Stimulated activated CD8-positive, alpha-beta memory T cell treated with anti-CD3 and anti-CD28 coated beads, Interleukin-15, amount 100 ng/mL, for 24 hours (primary cell): ENCODE data around the gene FIGN.

ENCODE experiments used
- DNase-seq: peaks from one replicate; pipeline ENCODE4 v3.0.0-alpha.2; 2020; ENCODE audit warnings: low read depth

FIGN gene, protein sequence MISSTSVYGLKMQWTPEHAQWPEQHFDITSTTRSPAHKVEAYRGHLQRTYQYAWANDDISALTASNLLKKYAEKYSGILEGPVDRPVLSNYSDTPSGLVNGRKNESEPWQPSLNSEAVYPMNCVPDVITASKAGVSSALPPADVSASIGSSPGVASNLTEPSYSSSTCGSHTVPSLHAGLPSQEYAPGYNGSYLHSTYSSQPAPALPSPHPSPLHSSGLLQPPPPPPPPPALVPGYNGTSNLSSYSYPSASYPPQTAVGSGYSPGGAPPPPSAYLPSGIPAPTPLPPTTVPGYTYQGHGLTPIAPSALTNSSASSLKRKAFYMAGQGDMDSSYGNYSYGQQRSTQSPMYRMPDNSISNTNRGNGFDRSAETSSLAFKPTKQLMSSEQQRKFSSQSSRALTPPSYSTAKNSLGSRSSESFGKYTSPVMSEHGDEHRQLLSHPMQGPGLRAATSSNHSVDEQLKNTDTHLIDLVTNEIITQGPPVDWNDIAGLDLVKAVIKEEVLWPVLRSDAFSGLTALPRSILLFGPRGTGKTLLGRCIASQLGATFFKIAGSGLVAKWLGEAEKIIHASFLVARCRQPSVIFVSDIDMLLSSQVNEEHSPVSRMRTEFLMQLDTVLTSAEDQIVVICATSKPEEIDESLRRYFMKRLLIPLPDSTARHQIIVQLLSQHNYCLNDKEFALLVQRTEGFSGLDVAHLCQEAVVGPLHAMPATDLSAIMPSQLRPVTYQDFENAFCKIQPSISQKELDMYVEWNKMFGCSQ

DNA sequence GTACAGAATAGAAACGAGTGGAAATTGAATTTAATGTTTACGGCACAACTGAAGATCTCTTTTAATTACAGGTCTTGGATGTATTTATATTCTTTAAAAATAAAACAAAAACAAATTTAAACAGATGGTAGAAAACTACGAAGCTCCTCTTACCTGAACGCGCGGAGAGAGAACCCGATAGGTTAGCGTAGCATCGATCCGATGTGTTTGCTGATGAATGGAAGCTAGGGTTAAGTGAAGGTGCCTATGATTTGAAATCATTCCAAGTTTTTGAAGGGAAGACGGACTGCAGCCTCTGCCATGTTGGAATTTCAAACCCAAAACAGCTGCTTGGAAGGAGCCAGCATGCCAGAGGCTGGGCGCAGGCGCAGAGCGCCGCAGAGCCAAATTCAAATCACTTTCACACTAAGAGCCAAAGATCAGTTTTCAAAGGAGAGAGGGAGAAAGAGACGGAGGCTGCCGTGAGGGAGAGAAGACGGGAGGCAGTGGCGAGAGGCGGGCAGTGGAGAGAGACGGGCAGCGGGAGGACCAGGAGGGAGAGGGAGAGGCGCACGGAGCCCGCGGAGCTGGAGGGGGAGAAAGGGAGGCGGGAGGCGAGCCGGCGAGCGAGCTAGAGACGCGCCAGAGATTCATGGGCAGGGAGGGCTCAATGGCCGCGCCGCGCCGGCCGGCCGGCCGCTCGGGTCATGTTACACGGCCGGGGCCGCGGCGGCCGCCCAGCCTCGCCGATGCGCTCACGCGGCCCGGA, at the start of gene FIGN:
Gene FIGN, minus strand, starts transcription at position 324 of the 748 bp plus-strand sequence. CDS start 1,081 bp downstream, outside the sequence.
- DNase-seq = no peak

DNA sequence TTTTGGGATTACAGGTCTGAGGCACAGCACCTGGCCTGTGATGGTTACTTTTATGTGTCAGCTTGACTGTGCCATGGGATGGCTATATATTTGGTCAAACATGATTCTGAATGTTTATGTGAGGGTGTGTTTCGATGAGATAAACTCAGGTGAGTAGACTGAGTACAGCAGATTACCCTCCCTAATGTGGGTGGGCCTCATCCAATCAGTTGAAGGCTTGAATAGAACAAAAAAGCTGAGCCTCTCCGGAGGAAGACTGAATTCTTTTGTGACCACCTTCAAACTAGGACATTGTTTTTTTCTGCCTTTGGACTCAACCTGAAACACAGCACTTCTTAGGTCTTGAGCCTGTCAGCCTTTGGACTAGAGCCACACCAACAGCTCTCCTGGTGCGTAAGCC, 49.4 kb upstream of the FIGN start:
- DNase-seq = no peak

DNA sequence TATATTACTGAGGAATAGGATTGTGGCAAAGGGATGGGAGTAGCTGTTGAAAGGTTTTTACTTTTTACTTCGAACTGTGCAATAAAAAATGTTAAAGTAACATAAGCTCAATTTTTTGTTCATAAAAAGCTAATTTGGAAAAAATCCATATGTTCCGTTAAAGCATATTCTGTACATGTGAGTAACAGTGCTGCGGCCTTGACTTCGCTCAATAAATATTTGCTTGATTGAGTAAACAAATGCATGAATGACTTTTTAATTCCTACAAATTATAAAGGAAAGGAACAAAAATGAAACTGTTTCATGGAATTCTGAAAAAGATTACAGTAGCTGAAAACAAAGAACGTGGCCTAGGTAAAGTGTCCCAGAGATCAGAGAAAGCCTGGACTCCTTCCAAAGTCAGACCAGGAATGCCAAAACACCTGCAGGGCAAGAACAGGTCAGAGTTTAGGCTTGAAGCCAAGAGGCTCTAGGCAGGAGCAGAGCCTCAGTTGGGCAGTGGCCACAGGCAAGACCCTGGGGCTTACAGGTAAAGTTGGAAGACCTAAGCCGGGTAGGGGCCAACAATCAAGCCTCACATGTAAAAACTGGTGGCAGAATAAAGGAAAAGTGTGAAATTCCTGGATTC, 44.3 kb upstream of the FIGN start:
- DNase-seq = no peak

DNA sequence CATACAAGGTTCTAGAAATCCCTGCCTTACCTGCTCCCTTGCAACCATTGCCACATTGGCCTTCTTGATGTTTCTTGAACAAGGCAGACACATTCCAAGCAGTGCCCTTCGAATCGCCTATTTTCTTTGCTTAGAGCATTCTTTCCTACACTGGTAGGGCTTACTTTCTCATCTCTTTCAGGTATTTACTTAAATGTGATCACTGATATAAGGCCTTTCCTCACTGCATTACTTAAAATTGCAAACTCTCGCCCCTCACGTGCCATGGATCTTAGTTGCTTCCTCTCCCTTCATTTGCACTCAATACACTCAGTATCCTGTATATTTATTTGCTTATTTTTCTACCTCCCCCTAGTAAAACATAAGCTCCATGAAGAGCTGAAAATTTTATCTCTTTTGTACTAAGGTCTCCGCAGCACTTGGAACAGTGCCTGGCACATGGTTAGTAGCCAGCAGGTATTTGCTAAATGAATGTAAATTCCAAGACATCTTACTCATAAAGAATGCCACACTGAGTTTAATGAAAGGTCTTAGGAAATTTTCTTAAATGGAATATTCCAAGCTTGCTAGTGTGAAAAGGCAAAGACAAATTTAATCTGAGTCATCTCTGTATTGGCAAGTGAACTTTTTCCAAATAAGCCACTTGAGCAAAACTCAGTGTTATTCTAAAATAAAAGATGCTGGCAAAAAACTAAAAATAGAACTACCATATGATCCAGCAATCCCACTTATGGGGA, 42.4 kb upstream of the FIGN start:
- no peak for DNase-seq

DNA sequence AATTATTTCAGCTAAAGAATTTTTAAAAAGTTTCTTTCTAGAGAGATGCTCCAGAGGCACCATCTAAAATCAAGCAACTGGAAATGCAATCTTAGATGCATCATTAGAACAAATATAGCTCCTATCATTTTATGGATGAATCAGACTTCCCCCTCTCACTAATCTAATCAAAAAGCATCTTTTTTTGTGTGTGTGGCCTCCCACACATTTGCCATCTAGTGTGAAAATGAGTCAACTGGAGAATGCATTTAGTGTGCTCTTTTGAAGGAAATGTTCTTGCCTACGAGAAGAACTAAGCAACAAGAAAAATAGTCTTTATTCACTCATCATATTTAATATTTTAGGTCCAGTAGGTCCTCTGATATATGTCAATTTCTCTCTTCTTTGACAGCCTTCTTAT, 39.5 kb upstream of the FIGN start:
- DNase-seq = no peak

DNA sequence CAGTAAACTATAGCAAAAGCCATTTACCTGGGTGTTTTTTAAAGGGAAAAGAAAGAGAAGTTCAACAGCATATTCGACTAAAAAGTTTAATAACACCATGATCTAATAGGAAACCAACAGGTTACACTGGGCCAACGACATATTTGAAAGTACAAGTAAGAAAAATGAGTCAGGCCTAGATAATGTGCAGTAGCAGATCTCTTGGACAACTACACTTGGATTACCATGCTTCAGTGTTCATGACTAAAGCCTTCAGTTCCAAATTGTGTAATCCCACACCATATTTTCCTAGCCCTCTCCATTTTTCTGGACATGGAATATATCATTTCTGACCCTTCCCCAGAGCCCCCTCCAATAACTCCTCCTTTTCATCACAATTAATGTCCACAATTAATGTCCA, 39.1 kb upstream of the FIGN start:
- DNase-seq = no peak

DNA sequence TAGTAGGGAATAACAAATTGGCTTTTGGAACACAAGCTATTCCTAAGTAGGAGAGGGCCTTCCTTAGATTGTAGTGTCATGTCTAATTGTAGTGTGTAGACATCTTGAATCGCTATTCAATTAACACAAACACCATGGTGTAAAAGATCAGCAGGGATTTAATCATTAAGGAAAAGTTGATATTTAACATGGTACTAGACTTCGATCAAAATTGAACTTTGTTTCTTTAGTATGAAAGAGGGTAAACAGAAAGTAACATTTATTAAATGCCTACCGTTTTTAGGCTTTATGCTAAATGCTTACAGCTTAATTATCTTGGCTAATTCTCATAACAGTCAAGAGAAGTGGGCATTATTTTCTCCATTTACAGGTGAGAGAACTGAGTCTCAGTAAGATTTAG, 37.5 kb upstream of the FIGN start:
- no peak for DNase-seq

DNA sequence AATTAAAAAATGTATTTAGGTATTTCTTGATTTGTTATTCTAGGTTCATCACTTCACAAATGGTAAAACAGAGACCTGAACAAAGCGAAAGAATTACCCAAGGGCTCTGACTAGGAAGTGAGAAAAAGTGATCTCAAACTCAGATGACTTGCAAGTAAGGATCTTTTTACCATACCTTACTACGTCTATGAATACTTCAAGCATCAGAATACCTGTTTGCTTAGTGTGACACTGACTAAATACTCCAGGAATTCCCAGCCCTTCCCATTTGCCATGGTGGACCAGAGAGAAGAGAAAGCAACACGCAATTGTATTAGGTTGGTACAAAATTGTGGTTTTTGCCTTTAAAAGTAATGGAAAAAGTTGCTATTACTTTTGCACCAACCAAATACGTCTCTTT, 35.8 kb upstream of the FIGN start:
- no peak for DNase-seq

DNA sequence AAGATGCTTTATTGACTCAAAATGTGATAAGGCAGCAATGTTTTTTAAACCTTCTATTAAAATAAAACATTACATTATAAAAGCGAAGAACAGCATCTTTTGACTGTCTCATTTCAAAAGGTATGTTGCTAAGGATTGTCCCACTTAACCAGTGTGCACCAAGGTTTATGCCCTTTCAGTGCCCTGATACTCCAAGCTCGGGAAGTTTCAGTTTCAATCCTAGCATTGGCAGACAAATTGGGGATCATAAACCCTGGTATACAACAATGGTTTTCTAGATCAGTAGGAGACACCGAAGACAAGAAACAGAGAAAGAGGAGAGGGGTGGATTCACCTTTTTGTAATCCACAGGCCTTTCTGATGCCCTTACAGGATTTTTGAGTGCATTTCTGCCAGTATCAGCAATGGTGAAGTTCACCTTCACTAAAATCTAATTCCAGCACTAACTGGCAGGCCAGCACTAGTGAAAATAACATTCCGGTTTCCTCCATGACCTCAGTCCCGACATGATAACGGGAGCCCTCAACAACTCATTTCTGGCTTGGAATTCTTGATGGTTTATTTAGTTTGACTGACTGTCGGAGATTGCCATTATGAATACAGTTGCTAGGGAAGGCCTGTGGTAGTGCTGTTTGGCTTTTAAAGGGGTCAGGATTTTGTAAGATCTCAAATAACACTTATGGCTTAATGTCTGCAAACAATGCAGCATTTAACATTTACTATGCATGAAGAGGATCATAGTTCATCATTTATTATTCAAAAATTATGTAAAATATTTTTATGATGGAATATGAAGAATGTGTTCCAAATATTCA, 33.3 kb upstream of the FIGN start:
- no peak for DNase-seq

DNA sequence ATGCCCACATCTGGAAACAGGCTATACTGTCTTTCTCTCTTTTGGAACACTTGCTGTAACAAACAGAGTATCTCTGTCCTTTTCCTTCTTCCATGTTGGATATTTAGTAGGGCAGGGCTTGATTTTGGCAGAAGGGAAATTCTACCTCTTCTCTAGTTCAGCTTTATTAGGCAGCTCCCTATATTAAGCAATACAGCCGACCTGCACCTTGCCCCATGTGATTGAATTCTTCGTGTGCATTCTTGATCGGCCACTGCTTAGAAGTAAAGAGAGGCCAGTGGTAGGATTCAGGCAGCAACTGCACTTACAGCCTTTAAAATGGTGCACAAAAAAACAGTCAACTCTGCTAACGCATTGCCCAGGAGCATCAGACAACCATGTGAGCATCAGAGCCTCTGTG, 31.3 kb upstream of the FIGN start:
- no peak for DNase-seq

DNA sequence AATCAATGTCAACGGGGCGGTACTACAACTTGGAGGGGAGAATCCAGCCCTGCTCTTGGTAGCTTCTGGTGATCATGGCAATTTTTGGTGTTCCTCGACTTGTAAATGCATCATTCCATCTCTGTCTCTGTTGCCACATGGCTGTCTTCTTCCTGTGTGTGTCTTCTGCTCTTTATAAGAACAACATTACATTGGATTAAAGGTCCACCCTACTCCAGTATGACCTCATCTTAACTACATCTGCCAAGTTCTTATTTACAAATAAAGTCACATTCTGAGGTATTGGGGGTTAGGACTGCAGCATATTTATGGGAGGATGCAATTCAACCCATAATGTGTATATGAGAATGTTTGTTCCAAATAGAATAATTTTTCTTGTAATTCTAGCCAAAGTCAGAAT, 28.8 kb upstream of the FIGN start:
- DNase-seq = no peak

DNA sequence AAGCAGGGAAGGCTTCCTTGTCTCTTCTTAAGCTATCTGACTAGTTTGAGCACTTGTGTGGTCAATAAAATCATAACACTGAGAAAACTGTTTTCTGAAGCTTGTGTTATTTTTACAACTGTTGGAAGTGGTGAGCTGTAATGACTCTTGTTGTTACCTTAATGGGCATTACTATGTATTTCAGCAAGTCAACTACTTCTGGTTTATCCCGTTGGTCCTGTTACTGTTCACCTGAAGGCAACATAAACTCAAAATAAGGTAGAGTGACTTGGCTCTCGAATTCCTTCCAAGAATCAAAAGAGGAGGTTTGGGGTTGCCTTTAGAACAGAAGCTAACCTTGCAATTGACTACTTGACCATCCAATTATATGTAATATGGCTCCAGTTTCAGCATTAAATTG, 23.2 kb upstream of the FIGN start:
- DNase-seq = no peak

DNA sequence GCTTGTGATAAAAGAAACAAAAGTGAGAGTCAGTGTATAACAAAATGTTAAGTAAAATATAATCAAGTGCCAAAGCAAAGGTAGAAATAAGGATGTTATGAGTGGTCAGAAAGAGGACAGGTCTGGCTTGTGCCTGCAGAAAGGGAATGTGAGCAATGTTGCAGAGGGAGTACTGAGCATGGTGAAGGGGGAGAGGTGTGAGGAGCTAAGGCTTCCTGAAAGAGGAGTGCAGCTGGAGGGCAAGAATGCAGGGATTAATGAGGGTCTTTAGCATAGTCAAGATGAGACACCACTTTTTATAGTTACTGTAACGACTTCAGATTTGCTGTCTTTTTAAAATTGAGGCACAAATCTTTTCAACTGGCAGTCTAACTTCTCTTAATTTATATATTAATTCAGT, 22.0 kb upstream of the FIGN start:
- DNase-seq = no peak

DNA sequence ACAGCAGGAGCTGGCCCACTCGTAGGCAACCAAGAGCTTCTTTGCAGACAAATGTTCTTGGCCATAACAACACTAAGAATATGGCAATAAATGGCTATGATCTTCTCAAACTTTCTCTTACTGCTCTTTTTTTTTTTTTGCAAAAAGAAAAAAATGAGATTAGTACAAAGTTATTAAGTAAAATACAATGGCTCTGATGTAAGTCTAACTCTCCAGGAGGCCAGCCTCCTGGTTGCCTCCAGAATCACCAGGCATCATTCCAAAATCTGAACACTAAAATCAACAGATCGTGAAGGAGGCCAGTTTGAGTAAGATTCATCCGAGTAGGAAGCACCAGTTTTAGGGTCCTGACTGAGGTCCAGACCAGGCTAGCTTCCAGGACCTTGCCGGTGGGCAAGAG, 20.8 kb upstream of the FIGN start:
- no peak for DNase-seq

DNA sequence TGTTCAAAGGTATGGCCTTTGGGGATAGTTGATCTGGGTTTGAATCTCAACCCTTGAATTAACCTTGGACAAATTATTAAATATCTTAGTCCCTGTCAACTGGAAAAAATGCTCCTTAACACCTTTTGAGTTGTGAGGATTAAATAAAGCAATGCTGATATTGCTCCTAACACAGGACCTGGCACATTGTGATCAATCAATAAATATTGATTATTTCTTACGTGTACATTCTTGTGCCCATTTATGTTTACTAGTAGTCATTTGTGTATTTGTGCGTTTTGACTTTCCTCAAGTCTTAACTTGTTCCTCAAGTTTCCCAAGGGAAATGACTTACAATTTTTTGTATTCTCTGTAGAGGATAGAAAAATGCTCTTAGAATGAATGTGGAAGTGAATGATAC, 19.6 kb upstream of the FIGN start:
- DNase-seq = no peak

DNA sequence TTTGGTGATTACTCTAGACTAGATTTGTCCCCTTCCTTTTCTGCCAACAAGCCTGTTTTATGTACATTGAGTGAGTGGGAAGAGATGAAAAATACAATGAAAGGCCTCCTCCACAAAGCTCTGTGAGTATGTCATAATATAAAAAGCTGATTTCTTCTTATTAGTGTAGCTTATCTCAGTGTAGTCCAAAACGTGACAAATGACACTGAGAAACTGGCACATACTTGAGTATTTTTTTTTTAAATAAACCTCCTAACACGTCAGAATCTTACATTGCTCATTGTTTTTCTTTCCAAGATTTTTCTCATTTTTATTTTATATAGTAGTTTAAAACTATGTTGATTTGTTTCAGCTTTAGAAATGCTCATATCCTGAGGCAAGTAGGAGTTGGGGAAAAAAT, 17.9 kb upstream of the FIGN start:
- no peak for DNase-seq

DNA sequence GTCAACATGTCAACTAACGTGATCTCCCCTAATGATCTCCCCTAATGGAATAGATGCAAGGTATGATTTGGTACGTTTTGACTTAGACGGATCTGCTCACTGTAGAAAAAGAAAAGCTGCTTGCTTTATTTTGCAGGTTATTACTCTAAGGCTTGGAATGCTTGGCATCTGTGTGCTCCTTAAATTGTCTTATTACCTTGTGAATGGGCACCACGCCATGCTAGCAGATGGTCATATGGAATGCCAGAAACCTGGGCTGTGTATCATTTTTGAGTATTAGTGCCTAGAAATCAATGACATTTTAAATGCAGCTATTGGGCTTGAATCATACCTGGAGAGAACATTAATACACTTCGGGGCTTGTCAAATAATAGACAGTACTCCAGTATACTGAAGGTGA, 16.5 kb upstream of the FIGN start:
- DNase-seq = no peak

DNA sequence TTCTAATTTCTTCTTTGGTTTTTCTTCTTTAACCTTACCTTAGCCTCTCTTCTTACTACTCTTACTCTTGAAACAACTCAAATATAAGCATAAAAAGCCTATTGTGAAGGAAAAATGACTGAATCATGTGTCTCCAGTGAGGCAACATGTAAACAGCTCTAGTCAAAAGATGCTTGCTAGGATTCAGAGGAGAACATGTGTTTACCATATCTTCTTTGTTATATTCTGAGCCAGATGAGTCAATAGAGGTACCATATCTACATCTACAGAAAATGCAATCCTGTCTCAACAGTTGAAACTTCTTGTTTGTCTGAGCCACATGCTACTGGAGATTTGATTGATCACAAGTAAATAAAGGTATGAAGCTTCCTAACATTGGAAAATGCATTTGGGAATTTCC, 15.9 kb upstream of the FIGN start:
- no peak for DNase-seq

DNA sequence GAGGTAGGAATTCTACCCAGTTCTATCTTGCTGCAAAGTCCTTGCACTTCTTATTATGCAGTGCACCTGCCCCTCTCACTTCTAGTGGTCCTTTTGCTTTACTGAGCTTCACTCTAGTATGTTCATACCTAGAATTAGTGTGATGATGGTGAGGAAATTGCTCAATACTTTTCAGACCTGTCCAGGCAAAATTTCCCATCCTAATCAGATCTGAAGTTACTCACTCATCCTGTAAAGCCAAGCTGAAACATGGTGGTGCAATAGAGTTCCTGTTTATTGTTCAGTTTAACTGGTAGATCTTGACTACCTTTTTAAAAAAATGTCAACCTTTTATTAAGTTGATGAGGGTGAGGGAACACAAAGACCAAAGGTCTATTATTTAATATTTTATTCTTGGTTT, 12.6 kb upstream of the FIGN start:
- DNase-seq = no peak

DNA sequence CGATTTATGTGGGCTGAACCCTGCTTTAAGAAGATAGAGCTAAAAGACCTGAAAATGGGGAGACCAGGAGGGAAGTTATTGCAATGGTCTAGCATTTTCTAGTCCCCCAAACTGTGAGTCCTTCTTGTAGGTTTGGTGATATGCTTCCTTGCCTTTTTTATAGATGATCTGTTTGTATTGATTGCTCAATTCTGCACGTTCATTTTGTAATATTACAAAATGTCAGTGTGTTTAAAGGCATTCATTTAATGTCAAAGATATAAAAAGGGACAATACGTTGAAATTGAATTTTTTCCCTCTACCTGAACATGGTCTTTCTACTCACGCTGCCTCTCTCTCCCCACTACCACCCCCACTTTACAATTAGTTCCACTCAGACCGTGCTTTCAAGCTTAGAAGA, 5.6 kb upstream of the FIGN start:
- no peak for DNase-seq

DNA sequence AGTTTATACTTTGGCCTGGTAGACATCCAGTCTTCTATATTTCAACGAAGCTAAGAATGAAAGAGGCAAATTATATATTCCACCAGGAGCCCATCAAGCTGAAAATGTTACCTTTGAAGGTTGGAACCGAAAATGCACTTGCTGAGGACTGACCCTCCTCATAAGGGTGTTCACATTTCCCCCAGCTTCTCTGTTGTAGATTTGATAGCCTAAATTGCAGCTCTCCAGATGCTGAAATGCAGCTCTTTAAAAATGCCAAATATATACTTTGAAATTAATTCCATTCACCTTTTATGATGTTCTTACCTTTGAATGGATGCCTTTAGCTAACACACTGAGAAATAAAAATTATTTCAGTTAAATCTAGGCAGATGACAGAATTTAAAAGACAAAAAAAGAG, 1.8 kb upstream of the FIGN start:
- DNase-seq = no peak
